HL-60 (cell line): ENCODE data around the gene RAF1.

Experiments
- DNase-seq, 2 experiments: peaks; one replicate each; pipeline ENCODE4 v3.0.0-alpha.2; 2010 to 2020; ENCODE audit warnings: low read depth in 1 of 2, low spot score in 1 of 2
- H3K27ac ChIP-seq: fragments of 250-450 bp; sonication (Bioruptor Pico); replicated peaks from 2 replicates; pipeline ENCODE4 v1.5.1; 2020; ENCODE audit warnings: mild to moderate bottlenecking, moderate library complexity
- H3K27me3 ChIP-seq: fragments of 250-450 bp; sonication (Bioruptor Pico); 2 replicates; pipeline ENCODE4 v1.5.1; 2021; ENCODE audit warnings: mild to moderate bottlenecking, moderate library complexity; ENCODE audit not compliant: insufficient read depth, poor library complexity, severe bottlenecking
- H3K4me3 ChIP-seq: replicated peaks from 2 replicates; pipeline ENCODE4 v1.5.1; 2011; ENCODE audit warnings: mild to moderate bottlenecking, control low read depth, low read length; ENCODE audit not compliant: insufficient read depth
- GABPA ChIP-seq: IDR thresholded peaks from 2 replicates; pipeline ENCODE4 v1.6.1; 2012; ENCODE audit warnings: low read depth
- POLR2AphosphoS5 ChIP-seq: IDR thresholded peaks from 2 replicates; pipeline ENCODE4 v1.6.1; 2012; ENCODE audit warnings: low read depth
- SPI1 ChIP-seq: IDR thresholded peaks from 2 replicates; pipeline ENCODE4 v1.6.1; 2012; ENCODE audit warnings: low read depth, mild to moderate bottlenecking, borderline replicate concordance
- TF ChIP-seq, protein P1 (sequence below): IDR thresholded peaks from one replicate; pipeline ENCODE4 v1.5.1; 2011; ENCODE audit warnings: low read length, control low read depth, inconsistent platforms; ENCODE audit not compliant: insufficient read depth
- TF ChIP-seq, protein P2 (sequence below): IDR thresholded peaks from 2 replicates; pipeline ENCODE4 v1.6.1; 2012; ENCODE audit warnings: low read depth; ENCODE audit not compliant: insufficient replicate concordance

Gene RAF1

DNA sequence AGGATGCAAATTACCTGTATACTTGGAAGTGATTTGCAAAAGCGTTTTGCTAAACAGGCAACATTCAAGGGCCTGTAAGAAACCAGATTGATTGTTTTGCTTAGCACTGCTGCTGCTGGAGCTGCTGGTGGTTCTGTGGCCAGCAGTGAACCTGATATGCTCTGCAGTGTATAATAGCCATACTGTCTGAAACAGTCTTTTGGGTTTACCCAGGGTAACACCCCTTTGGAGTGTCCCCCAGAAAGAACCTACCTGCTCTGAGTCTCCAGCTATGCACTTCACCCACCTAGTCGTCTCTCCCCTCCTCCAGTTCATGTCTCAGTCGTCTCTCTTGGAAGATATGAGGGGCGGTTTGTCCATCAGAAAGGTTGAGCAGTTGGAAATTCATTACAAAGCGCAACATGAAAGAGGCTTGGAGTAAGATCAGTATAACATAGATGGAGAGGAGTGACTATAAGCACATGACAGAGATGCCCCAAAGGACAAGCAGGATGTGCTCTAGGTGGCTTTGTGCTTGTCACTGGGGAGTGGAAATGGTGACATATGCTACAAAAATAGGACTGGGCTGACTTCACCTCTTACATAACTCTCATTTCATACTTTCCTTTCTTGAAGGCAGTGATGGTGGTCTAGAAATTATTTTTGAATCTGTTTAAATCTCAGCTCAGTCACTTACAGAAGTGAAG, 103.3 kb downstream of the RAF1 start:
- TF ChIP-seq GABPA: no peak
- TF ChIP-seq SPI1: no peak
- TF ChIP-seq, protein P1, sequence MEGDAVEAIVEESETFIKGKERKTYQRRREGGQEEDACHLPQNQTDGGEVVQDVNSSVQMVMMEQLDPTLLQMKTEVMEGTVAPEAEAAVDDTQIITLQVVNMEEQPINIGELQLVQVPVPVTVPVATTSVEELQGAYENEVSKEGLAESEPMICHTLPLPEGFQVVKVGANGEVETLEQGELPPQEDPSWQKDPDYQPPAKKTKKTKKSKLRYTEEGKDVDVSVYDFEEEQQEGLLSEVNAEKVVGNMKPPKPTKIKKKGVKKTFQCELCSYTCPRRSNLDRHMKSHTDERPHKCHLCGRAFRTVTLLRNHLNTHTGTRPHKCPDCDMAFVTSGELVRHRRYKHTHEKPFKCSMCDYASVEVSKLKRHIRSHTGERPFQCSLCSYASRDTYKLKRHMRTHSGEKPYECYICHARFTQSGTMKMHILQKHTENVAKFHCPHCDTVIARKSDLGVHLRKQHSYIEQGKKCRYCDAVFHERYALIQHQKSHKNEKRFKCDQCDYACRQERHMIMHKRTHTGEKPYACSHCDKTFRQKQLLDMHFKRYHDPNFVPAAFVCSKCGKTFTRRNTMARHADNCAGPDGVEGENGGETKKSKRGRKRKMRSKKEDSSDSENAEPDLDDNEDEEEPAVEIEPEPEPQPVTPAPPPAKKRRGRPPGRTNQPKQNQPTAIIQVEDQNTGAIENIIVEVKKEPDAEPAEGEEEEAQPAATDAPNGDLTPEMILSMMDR: no peak
- TF ChIP-seq, protein P2, sequence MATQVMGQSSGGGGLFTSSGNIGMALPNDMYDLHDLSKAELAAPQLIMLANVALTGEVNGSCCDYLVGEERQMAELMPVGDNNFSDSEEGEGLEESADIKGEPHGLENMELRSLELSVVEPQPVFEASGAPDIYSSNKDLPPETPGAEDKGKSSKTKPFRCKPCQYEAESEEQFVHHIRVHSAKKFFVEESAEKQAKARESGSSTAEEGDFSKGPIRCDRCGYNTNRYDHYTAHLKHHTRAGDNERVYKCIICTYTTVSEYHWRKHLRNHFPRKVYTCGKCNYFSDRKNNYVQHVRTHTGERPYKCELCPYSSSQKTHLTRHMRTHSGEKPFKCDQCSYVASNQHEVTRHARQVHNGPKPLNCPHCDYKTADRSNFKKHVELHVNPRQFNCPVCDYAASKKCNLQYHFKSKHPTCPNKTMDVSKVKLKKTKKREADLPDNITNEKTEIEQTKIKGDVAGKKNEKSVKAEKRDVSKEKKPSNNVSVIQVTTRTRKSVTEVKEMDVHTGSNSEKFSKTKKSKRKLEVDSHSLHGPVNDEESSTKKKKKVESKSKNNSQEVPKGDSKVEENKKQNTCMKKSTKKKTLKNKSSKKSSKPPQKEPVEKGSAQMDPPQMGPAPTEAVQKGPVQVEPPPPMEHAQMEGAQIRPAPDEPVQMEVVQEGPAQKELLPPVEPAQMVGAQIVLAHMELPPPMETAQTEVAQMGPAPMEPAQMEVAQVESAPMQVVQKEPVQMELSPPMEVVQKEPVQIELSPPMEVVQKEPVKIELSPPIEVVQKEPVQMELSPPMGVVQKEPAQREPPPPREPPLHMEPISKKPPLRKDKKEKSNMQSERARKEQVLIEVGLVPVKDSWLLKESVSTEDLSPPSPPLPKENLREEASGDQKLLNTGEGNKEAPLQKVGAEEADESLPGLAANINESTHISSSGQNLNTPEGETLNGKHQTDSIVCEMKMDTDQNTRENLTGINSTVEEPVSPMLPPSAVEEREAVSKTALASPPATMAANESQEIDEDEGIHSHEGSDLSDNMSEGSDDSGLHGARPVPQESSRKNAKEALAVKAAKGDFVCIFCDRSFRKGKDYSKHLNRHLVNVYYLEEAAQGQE: no peak
- TF ChIP-seq POLR2AphosphoS5: no peak
- no peaks in the 10 kb centered on the region for H3K27me3 ChIP-seq
- H3K4me3 ChIP-seq: no peak overlapping the region
- no peak overlapping the region for H3K27ac ChIP-seq
- DNase-seq: no peak

DNA sequence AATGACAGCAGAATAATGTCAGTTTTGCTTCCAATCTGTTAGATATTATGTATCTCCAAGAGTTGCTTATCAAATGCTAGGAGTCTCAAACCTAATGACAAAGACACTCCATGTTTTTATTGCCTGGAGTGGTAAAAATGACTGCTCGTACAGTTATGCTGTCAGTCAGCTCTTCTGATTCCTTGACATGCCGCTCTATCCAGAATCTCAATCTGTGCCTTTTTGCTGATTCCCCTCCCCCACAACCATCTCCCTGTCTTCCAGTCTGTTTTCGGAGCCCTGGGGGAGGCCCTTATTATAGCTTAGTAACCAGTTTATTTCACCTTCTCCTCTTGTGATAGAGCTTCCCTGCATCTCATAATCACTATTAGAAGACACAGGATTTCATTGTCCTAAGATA, 104.4 kb downstream of the RAF1 start:
- H3K27me3 ChIP-seq: no peaks in the 10 kb centered on the region
- TF ChIP-seq SPI1 (no peak), POLR2AphosphoS5 (no peak), GABPA (no peak)
- TF ChIP-seq, protein P1: no peak
- TF ChIP-seq, protein P2: no peak
- no peak overlapping the region for H3K27ac ChIP-seq
- no peak for DNase-seq
- H3K4me3 ChIP-seq: no peak overlapping the region

DNA sequence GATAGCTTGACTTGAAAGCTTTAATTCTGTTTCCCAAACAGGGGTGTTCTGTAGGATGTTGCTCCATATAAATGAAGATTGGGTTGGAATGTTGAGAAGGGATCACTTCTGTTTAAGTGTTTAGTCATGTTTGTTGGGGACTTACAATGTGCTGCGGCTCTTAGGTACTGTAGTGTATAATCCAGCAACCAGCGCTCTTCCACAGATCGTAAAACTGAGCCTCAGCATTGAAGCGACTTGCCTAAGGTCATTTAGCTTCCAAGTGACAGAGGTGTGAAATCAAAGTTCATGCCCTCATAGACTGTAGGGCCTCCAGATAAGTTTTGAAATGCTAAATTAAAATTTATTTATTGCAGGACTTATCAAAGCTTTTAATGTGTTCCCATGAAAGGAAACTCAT, 105.2 kb downstream of the RAF1 start:
- TF ChIP-seq, protein P1: no peak
- TF ChIP-seq GABPA: no peak
- no peak for TF ChIP-seq SPI1
- no peak for TF ChIP-seq POLR2AphosphoS5
- TF ChIP-seq, protein P2: no peak
- Histone ChIP-seq H3K27ac (no peak overlapping the region; the same call in 1 of the 2 replicates), H3K4me3 (no peak overlapping the region), H3K27me3 (no peaks in the 10 kb centered on the region)
- no peak for DNase-seq
